GM12878 (cell line): ENCODE data around the gene TARBP1. TPM values are rescaled to one million over a fixed set of nuclear protein-coding genes. Genes with fewer than 3 reads are reported as not detected.

Experiments used
- CBX5 ChIP-seq: sonication (generic); IDR thresholded peaks from 2 replicates; pipeline ENCODE4 v1.6.1; 2016; ENCODE audit warnings: low read depth, moderate library complexity, mild to moderate bottlenecking, inconsistent platforms
- CEBPB ChIP-seq, 2 experiments: fragments of 150-350 bp in 1 of 2; IDR thresholded peaks; 2 replicates each; pipeline ENCODE4 v1.6.1; 2012 to 2014; ENCODE audit warnings: low read depth in 2 of 2, low read length in 2 of 2, borderline replicate concordance in 1 of 2, inconsistent platforms in 1 of 2
- EZH2 ChIP-seq: IDR thresholded peaks from 2 replicates; pipeline ENCODE4 v1.6.1; 2012; ENCODE audit warnings: low read depth, mild to moderate bottlenecking, control low read depth, inconsistent platforms, low read length, borderline replicate concordance; ENCODE audit not compliant: control insufficient read depth
- JUND ChIP-seq: IDR thresholded peaks from 2 replicates; pipeline ENCODE4 v1.6.1; 2012; ENCODE audit warnings: low read depth, mild to moderate bottlenecking, low read length, improper control_type of control experiment, moderate library complexity
- MXI1 ChIP-seq: fragments of 150-350 bp; IDR thresholded peaks from 2 replicates; pipeline ENCODE4 v1.6.1; 2011; ENCODE audit warnings: low read depth, mild to moderate bottlenecking, inconsistent platforms, low read length, improper control_type of control experiment
- RELA ChIP-seq: fragments of 450-650 bp; IDR thresholded peaks from 2 replicates; pipeline ENCODE4 v1.8.0; 2014; ENCODE audit warnings: borderline replicate concordance; ENCODE audit not compliant: partially characterized antibody
- SMC3 ChIP-seq: IDR thresholded peaks from 2 replicates; pipeline ENCODE4 v1.6.1; 2011; ENCODE audit warnings: low read length, improper control_type of control experiment, borderline replicate concordance
- STAT1 ChIP-seq: fragments of 450-650 bp; conservative IDR thresholded peaks from 2 replicates; pipeline ENCODE4 v1.6.1; 2014; ENCODE audit warnings: antibody characterized with exemption, mild to moderate bottlenecking
- TCF12 ChIP-seq: IDR thresholded peaks from 2 replicates; pipeline ENCODE4 v1.6.1; 2011; ENCODE audit warnings: low read depth, mild to moderate bottlenecking, low read length
- polyA plus RNA-seq, 11 experiments: library from polyadenylated mRNA; depleted of rRNA in 4 of 11; unstranded in 6 of 11; stranded (reverse) in 5 of 11; fragments of >200 nt; fragmentation: Nextera tagmentation in 4 of 11; fragmentation: Illumina TruSeq in 1 of 11; extraction: Ambion mirVana in 4 of 11; extraction: Trizol in 1 of 11; gene quantifications; 1 replicate in 1 of 11; 2 replicates in 10 of 11; pipeline versions ENCODE4 v1.2.1 to v1.2.3, GENCODE V29; 2011 to 2016; ENCODE audit warnings: inconsistent platforms in 2 of 11, missing spikeins in 2 of 11, low read depth in 1 of 11
- total RNA-seq, 4 experiments: library from RNA; depleted of rRNA in 3 of 4; stranded (reverse); fragments of >200 nt in 3 of 4; fragmentation: Illumina TruSeq in 1 of 4; extraction: Trizol in 1 of 4; gene quantifications; 2 replicates each; pipeline versions ENCODE4 v1.2.1 to v1.2.3, GENCODE V29; 2013 to 2021
- TF ChIP-seq, protein P1 (sequence below): fragments of 450-650 bp; formaldehyde crosslinking; IDR thresholded peaks from 2 replicates; pipeline ENCODE4 v1.4.0; 2022; ENCODE audit warnings: mild to moderate bottlenecking, moderate library complexity
- TF ChIP-seq, protein P2 (sequence below): fragments of 450-650 bp; IDR thresholded peaks from 2 replicates; pipeline ENCODE4 v1.6.1; 2017; ENCODE audit warnings: mild to moderate bottlenecking, low read depth, inconsistent platforms; ENCODE audit not compliant: poor library complexity, severe bottlenecking
- TF ChIP-seq, protein P3 (sequence below): IDR thresholded peaks from 2 replicates; pipeline ENCODE4 v1.6.1; 2011; ENCODE audit warnings: borderline replicate concordance, low read depth, mild to moderate bottlenecking, moderate library complexity, low read length; ENCODE audit not compliant: insufficient read depth, poor library complexity, severe bottlenecking
- TF ChIP-seq, protein P4 (sequence below): fragments of 450-650 bp; IDR thresholded peaks from 2 replicates; pipeline ENCODE4 v1.6.1; 2016; ENCODE audit warnings: mild to moderate bottlenecking
- TF ChIP-seq, protein P5 (sequence below): fragments of 450-650 bp; conservative IDR thresholded peaks from 2 replicates; pipeline ENCODE4 v1.6.1; 2017; ENCODE audit warnings: mild to moderate bottlenecking, moderate library complexity
- TF ChIP-seq, protein P6 (sequence below): fragments of 150-350 bp; IDR thresholded peaks from 2 replicates; pipeline ENCODE4 v1.6.1; 2014; ENCODE audit warnings: mild to moderate bottlenecking, low read depth, low read length

TARBP1 gene
- total and polyA plus RNA-seq, 10 of the 15 experiments (the other 5 are each of a cell fraction or from before 2014, with no cell fraction given) = 10.8 to 94.4 (median 35.3) TPM

DNA sequence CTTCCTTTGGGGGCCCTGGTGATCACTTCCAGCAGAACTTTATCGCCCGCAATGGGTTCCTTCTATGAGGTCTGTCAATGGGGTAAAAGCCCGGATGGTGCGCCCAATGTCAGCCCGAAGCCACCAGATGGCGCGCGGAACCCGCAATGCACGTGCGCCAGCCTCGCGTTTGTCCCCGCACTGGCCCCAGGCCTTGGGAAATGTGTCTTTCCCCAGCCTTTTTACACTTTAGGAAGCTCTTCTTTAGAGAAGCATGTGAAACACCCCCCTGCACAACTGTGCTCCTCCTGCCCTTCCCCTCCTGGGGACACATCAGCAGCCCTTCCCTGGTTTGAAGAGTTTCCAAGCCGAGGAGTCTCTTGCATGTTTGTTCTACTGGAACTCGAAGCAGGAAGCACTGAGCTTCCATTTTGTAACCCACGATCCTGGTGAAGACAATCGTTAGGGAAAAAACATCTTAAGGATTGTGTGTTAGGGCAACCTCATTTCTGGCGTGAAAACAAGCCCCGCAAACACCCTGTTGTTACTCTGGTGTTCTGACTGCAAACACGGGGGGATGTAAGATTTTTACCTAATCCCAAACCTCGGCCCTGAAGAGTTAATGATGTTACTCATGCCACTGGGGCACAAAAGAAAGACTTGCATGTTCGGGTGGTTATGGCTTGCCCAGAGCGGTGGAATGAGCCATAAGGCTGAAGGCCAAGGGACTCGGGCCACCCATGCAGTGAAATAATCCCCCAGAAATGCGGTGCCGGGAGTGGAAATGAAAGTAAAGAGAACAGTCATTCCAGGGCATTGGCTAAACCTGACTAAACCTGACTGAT is 20.4 kb upstream of the TARBP1 start (continued):
- TF ChIP-seq, protein P1, sequence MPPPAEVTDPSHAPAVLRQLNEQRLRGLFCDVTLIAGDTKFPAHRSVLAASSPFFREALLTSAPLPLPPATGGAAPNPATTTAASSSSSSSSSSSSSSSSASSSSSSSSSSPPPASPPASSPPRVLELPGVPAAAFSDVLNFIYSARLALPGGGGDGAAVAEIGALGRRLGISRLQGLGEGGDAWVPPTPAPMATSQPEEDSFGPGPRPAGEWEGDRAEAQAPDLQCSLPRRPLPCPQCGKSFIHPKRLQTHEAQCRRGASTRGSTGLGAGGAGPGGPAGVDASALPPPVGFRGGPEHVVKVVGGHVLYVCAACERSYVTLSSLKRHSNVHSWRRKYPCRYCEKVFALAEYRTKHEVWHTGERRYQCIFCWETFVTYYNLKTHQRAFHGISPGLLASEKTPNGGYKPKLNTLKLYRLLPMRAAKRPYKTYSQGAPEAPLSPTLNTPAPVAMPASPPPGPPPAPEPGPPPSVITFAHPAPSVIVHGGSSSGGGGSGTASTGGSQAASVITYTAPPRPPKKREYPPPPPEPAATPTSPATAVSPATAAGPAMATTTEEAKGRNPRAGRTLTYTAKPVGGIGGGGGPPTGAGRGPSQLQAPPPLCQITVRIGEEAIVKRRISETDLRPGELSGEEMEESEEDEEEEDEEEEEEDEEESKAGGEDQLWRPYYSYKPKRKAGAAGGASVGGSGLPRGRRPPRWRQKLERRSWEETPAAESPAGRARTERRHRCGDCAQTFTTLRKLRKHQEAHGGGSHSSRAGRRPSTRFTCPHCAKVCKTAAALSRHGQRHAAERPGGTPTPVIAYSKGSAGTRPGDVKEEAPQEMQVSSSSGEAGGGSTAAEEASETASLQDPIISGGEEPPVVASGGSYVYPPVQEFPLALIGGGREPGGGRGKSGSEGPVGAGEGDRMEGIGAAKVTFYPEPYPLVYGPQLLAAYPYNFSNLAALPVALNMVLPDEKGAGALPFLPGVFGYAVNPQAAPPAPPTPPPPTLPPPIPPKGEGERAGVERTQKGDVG = no peak
- TF ChIP-seq CEBPB (IDR thresholded peaks at IDR 0.05; ENCODE audit: borderline replicate concordance in 1 of 2, low read depth in 2 of 2, low read length in 2 of 2) (no peak), EZH2 (no peak), MXI1 (no peak), STAT1 (0 out of 2 replicates have a peak, but pooled peaks have one; percentile 33), JUND (no peak), CBX5 (0 out of 2 replicates have a peak, but pooled peaks have one; percentile 38), RELA (peak; percentile 64), SMC3 (peak; percentile 94), TCF12 (0 out of 2 replicates have a peak, but pooled peaks have one; percentile 36)
- TF ChIP-seq, protein P2, sequence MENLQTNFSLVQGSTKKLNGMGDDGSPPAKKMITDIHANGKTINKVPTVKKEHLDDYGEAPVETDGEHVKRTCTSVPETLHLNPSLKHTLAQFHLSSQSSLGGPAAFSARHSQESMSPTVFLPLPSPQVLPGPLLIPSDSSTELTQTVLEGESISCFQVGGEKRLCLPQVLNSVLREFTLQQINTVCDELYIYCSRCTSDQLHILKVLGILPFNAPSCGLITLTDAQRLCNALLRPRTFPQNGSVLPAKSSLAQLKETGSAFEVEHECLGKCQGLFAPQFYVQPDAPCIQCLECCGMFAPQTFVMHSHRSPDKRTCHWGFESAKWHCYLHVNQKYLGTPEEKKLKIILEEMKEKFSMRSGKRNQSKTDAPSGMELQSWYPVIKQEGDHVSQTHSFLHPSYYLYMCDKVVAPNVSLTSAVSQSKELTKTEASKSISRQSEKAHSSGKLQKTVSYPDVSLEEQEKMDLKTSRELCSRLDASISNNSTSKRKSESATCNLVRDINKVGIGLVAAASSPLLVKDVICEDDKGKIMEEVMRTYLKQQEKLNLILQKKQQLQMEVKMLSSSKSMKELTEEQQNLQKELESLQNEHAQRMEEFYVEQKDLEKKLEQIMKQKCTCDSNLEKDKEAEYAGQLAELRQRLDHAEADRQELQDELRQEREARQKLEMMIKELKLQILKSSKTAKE = no peak
- TF ChIP-seq, protein P3, sequence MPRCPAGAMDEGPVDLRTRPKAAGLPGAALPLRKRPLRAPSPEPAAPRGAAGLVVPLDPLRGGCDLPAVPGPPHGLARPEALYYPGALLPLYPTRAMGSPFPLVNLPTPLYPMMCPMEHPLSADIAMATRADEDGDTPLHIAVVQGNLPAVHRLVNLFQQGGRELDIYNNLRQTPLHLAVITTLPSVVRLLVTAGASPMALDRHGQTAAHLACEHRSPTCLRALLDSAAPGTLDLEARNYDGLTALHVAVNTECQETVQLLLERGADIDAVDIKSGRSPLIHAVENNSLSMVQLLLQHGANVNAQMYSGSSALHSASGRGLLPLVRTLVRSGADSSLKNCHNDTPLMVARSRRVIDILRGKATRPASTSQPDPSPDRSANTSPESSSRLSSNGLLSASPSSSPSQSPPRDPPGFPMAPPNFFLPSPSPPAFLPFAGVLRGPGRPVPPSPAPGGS = peak; percentile 9
- TF ChIP-seq, protein P4, sequence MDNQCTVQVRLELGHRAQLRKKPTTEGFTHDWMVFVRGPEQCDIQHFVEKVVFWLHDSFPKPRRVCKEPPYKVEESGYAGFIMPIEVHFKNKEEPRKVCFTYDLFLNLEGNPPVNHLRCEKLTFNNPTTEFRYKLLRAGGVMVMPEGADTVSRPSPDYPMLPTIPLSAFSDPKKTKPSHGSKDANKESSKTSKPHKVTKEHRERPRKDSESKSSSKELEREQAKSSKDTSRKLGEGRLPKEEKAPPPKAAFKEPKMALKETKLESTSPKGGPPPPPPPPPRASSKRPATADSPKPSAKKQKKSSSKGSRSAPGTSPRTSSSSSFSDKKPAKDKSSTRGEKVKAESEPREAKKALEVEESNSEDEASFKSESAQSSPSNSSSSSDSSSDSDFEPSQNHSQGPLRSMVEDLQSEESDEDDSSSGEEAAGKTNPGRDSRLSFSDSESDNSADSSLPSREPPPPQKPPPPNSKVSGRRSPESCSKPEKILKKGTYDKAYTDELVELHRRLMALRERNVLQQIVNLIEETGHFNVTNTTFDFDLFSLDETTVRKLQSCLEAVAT = peak; percentile 59; the same call in 1 of the 2 replicates
- TF ChIP-seq, protein P5, sequence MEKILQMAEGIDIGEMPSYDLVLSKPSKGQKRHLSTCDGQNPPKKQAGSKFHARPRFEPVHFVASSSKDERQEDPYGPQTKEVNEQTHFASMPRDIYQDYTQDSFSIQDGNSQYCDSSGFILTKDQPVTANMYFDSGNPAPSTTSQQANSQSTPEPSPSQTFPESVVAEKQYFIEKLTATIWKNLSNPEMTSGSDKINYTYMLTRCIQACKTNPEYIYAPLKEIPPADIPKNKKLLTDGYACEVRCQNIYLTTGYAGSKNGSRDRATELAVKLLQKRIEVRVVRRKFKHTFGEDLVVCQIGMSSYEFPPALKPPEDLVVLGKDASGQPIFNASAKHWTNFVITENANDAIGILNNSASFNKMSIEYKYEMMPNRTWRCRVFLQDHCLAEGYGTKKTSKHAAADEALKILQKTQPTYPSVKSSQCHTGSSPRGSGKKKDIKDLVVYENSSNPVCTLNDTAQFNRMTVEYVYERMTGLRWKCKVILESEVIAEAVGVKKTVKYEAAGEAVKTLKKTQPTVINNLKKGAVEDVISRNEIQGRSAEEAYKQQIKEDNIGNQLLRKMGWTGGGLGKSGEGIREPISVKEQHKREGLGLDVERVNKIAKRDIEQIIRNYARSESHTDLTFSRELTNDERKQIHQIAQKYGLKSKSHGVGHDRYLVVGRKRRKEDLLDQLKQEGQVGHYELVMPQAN = 0 out of 2 replicates have a peak, but pooled peaks have one; percentile 28
- TF ChIP-seq, protein P6, sequence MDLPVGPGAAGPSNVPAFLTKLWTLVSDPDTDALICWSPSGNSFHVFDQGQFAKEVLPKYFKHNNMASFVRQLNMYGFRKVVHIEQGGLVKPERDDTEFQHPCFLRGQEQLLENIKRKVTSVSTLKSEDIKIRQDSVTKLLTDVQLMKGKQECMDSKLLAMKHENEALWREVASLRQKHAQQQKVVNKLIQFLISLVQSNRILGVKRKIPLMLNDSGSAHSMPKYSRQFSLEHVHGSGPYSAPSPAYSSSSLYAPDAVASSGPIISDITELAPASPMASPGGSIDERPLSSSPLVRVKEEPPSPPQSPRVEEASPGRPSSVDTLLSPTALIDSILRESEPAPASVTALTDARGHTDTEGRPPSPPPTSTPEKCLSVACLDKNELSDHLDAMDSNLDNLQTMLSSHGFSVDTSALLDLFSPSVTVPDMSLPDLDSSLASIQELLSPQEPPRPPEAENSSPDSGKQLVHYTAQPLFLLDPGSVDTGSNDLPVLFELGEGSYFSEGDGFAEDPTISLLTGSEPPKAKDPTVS = no peak
